Gastroesophageal sphincter (tissue), 4 donors: ENCODE data around the gene AFTPH. TPM values are rescaled to one million over a fixed set of nuclear protein-coding genes. Genes with fewer than 3 reads are reported as not detected.

Experiments used
- ATAC-seq: fragments of 150-250 bp; one replicate; pipeline ENCODE4 v1.9.1; 2016; ENCODE audit warnings: mild to moderate bottlenecking, moderate library complexity
- H3K27ac ChIP-seq, 4 donors: fragments of 200-600 bp; sonication (generic) in 3 of 4; 1 replicate in 3 of 4; 2 replicates in 1 of 4; pipeline ENCODE4 v1.5.1; 2016 to 2019
- H3K27me3 ChIP-seq: fragments of 200-600 bp; sonication (generic); one replicate; pipeline ENCODE4 v1.5.1; 2019
- H3K36me3 ChIP-seq, 2 donors: fragments of 200-600 bp; sonication (generic); one replicate each; pipeline ENCODE4 v1.5.1; 2019; ENCODE audit warnings: control low read depth in 1 of 2
- H3K4me1 ChIP-seq, 3 donors: fragments of 200-600 bp; sonication (generic); 1 replicate in 2 of 3; 2 replicates in 1 of 3; pipeline ENCODE4 v1.5.1; 2016 to 2019; ENCODE audit warnings: control low read depth in 2 of 3
- H3K4me3 ChIP-seq, 2 donors: fragments of 200-600 bp; sonication (generic); one replicate each; pipeline ENCODE4 v1.5.1; 2019; ENCODE audit warnings: mild to moderate bottlenecking in 1 of 2, moderate library complexity in 1 of 2
- H3K9me3 ChIP-seq, 3 donors: fragments of 200-600 bp; sonication (generic); one replicate each; pipeline ENCODE4 v1.5.1; 2017 to 2019; ENCODE audit warnings: control low read depth in 2 of 3
- CTCF ChIP-seq, 4 experiments: fragments of 200-600 bp in 2 of 4; fragments of 450-650 bp in 2 of 4; sonication (generic) in 1 of 4; IDR thresholded peaks; one replicate each; pipeline ENCODE4 v1.5.1; 2017 to 2019; ENCODE audit warnings: antibody characterized with exemption in 4 of 4, mild to moderate bottlenecking in 2 of 4, moderate library complexity in 2 of 4
- EP300 ChIP-seq: sonication (generic); formaldehyde crosslinking; IDR thresholded peaks from one replicate; pipeline ENCODE4 v1.6.1; 2017; ENCODE audit warnings: antibody characterized with exemption, mild to moderate bottlenecking
- POLR2A ChIP-seq, 2 donors: fragments of 450-650 bp; IDR thresholded peaks; one replicate each; pipeline ENCODE4 v1.6.1; 2017; ENCODE audit warnings: antibody characterized with exemption in 2 of 2, mild to moderate bottlenecking in 2 of 2, moderate library complexity in 1 of 2
- POLR2AphosphoS5 ChIP-seq: sonication (generic); formaldehyde crosslinking; IDR thresholded peaks from one replicate; pipeline ENCODE4 v1.6.1; 2017; ENCODE audit warnings: antibody characterized with exemption
- WGBS, 2 donors: methylation state at CpG; one replicate each; pipeline ENCODE4 v1.1.5; 2018; ENCODE audit warnings: low coverage in 1 of 2; 5-methylcytosine and 5-hydroxymethylcytosine counted together
- total RNA-seq, 4 donors: library from RNA; depleted of rRNA; stranded (reverse); fragments of >200 nt; gene quantifications; one replicate each; pipeline ENCODE4 v1.1.0, GENCODE V29; 2016

The AFTPH gene
- total RNA-seq, 4 donors from 2014 or later: 33.0 to 53.5 (median 41.6) TPM

- Histone ChIP-seq H3K27me3 (no peaks in the 10 kb centered on the region), H3K4me1 (peaks cover 0 to 34% (median 0%) of the 10 kb centered on the region in 3 donors), H3K4me3 (peak overlapping the region in 1 of 2 donors; percentile 28), H3K27ac (peak overlapping the region in 1 of 4 donors; percentile 61), H3K9me3 (no peaks in the 10 kb centered on the region), H3K36me3 (no peaks in the 10 kb centered on the region)
- 39 to 70% methylated on average over 11 to 12 of the region's 21 CpGs for WGBS, 2 donors
- ATAC-seq: peak; percentile 92
- no peak for TF ChIP-seq EP300
- TF ChIP-seq CTCF (IDR thresholded peaks at IDR 0.05): no peak
- TF ChIP-seq POLR2A (IDR thresholded peaks at IDR 0.05): no peak
- no peak for TF ChIP-seq POLR2AphosphoS5
Measured at GRCh38 chr2:64606479-64607363, 82.6 kb downstream of the AFTPH start.

DNA sequence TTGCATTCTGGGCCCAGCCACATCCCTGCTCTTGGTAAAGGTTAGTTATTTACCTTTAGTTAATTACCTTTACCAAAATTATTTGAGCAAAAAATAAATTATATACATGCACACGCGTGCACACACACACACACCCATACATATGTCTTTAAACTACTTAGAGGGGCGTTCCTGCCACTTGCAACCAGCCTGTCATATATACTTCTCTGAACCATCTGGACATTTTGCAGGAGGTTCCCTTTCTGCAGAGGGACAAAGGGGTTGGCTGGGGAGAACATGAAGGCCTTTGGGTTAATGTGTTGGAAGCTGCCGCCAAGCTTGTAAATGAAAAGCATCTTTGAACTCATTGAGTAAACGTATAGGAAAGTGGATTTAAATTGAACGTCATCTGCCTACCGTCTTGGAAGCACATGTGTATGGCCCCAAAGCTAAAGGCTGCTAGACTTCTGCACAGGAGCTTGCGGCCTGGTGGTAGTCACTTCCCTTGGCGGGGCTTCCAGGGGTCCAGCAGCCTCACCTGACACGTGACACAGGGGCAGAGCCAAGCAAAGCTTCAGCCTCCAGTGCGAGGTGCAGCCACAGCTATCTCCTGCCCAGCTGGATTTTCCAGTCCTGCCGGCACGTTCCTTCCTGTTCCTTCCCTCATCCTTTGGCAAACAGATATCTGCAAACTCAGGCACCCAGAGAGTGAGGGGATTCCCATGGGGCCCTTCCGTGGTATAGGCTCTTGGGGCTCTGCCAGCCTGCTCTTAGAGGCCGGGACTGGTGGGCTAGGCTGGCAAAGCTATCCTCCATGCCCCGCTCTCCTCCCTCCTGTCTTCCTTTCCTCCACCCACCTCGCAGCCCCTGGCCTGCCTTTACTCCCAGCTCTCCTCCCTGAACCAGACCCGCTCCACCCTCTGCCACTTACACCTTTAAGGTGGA, 83.5 kb downstream of the AFTPH start:
- peak overlapping the region in 1 of 4 donors; percentile 61 for H3K27ac ChIP-seq
- H3K36me3 ChIP-seq: no peaks in the 10 kb centered on the region
- no peaks in the 10 kb centered on the region for H3K9me3 ChIP-seq
- 72 to 84% methylated on average over 8 to 12 of the region's 18 CpGs for WGBS, 2 donors
- H3K4me1 ChIP-seq: peaks cover 0 to 34% (median 0%) of the 10 kb centered on the region in 3 donors
- ATAC-seq: no peak
- TF ChIP-seq POLR2A (IDR thresholded peaks at IDR 0.05) (no peak), EP300 (no peak), POLR2AphosphoS5 (no peak)
- H3K27me3 ChIP-seq: no peaks in the 10 kb centered on the region
- H3K4me3 ChIP-seq: no peak overlapping the region

- H3K27me3 ChIP-seq: no peaks in the 10 kb centered on the region
- peaks cover 0 to 34% (median 0%) of the 10 kb centered on the region in 3 donors for H3K4me1 ChIP-seq
- WGBS, 2 donors: 23% methylated on average over 10 of the region's 20 CpGs; no CpG with 5 or more reads in 1 of the 2 donors
- no peak for ATAC-seq
- H3K9me3 ChIP-seq: no peaks in the 10 kb centered on the region
- peak overlapping the region; percentile 47 to 57 for H3K4me3 ChIP-seq
- TF ChIP-seq CTCF (IDR thresholded peaks at IDR 0.05): no peak
- no peak for TF ChIP-seq POLR2A (IDR thresholded peaks at IDR 0.05)
- no peak for TF ChIP-seq EP300
- no peak for TF ChIP-seq POLR2AphosphoS5
- H3K27ac ChIP-seq: peak overlapping the region in 3 of 4 donors; percentile 39 to 85 (median 68)
- H3K36me3 ChIP-seq: no peaks in the 10 kb centered on the region
Measured at GRCh38 chr2:64608867-64609226, 84.7 kb downstream of the AFTPH start.

DNA sequence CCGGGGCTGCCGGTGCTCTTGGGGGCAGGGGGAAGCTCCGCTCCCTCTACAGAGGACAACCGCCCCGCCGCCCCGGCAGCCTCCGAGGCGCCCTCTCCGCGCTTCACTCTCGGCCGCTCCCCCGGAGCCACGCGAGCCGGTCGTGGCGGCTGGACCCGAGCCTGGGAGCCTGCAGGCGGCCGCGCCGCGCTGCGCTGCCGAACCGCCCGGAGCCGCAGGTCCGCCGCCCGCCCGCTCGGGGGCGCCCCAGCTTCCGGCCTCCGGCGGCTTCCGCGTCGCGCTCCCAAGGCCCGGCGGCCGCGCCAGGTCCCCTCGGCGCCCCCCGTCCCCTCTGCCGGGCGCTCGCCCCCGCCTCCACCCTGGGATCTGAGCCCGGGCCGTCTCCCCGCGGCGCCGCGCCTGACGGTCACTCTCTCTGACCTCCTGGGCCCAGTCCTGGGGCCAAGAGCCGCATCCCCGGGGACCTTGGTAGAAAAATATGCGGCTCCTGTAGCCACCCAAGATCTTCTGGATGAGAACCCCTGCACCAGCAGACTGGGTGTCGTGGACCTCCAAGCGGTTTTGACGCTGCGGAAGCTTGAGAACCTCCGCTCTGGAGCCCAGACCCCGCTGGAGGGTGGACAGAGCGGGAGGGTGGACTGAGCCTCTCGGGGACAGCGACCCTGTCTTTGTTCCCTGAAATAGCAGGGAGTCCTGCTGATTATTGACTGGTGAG, 85.3 kb downstream of the AFTPH start:
- Histone ChIP-seq H3K4me1 (peaks cover 0 to 33% (median 0%) of the 10 kb centered on the region in 3 donors), H3K27ac (peak overlapping the region in 3 of 4 donors; percentile 39 to 85 (median 68)), H3K36me3 (no peaks in the 10 kb centered on the region), H3K9me3 (no peaks in the 10 kb centered on the region), H3K27me3 (no peaks in the 10 kb centered on the region), H3K4me3 (peak overlapping the region; percentile 57 to 64)
- TF ChIP-seq POLR2AphosphoS5 (no peak), EP300 (no peak), CTCF (IDR thresholded peaks at IDR 0.05) (peak in 3 of 4 experiments; percentile 47 to 83 (median 73)), POLR2A (IDR thresholded peaks at IDR 0.05) (peak; percentile 18)
- WGBS, 2 donors: 0% methylated on average over 1 of the region's 74 CpGs; no CpG with 5 or more reads in 1 of the 2 donors
- ATAC-seq: peak; percentile 79
